Liver (tissue), 9 donors: Measurements from ENCODE around the gene FBXO28. TPM values are rescaled to one million over a fixed set of nuclear protein-coding genes. Genes with fewer than 3 reads are reported as not detected.

ENCODE experiments used
- DNase-seq: peaks from one replicate; pipeline ENCODE4 v3.0.0-alpha.2; 2017; ENCODE audit warnings: low spot score
- H3K27ac ChIP-seq, 2 donors: one replicate each; pipeline ENCODE4 v1.7.0; 2013; ENCODE audit warnings: inconsistent platforms in 2 of 2, low read length in 2 of 2, control low read depth in 1 of 2, low read depth in 1 of 2, mild to moderate bottlenecking in 1 of 2
- H3K27me3 ChIP-seq, 4 donors: one replicate each; pipeline versions ENCODE4 v1.6.1 to v1.7.0; 2013; ENCODE audit warnings: low read length in 3 of 4, inconsistent platforms in 1 of 4, mild to moderate bottlenecking in 1 of 4, moderate library complexity in 1 of 4; ENCODE audit not compliant: control insufficient read depth in 4 of 4, insufficient read depth in 4 of 4
- H3K36me3 ChIP-seq, 4 donors: one replicate each; pipeline versions ENCODE4 v1.6.1 to v1.7.0; 2013; ENCODE audit warnings: low read length in 3 of 4, mild to moderate bottlenecking in 3 of 4, low read depth in 1 of 4, moderate library complexity in 1 of 4; ENCODE audit not compliant: control insufficient read depth in 4 of 4, insufficient read depth in 3 of 4
- H3K4me1 ChIP-seq, 4 donors: one replicate each; pipeline versions ENCODE4 v1.6.1 to v1.7.0; 2013; ENCODE audit warnings: low read length in 3 of 4, mild to moderate bottlenecking in 3 of 4, moderate library complexity in 1 of 4; ENCODE audit not compliant: control insufficient read depth in 4 of 4, insufficient read depth in 4 of 4
- H3K4me3 ChIP-seq, 3 donors: one replicate each; pipeline versions ENCODE4 v1.6.1 to v1.7.0; 2013; ENCODE audit warnings: low read length in 3 of 3, control low read depth in 1 of 3, low read depth in 1 of 3, mild to moderate bottlenecking in 1 of 3
- H3K9ac ChIP-seq, 2 donors: one replicate each; pipeline ENCODE4 v1.7.0; 2013; ENCODE audit warnings: low read length in 2 of 2, mild to moderate bottlenecking in 2 of 2, moderate library complexity in 2 of 2, control low read depth in 1 of 2, low read depth in 1 of 2
- H3K9me3 ChIP-seq, 4 donors: one replicate each; pipeline versions ENCODE4 v1.6.1 to v1.7.0; 2013; ENCODE audit warnings: low read length in 3 of 4; ENCODE audit not compliant: control insufficient read depth in 4 of 4
- CTCF ChIP-seq: fragments of 150-350 bp; IDR thresholded peaks from 2 replicates; pipeline ENCODE4 v1.5.1; 2017; ENCODE audit warnings: improper control_type of control experiment, low read depth, low read length; ENCODE audit not compliant: missing input control
- EGR1 ChIP-seq, 2 donors: IDR thresholded peaks; 2 replicates each; pipeline ENCODE4 v1.6.1; 2016 to 2018; ENCODE audit warnings: antibody characterized with exemption in 2 of 2, low read depth in 2 of 2
- FOXA1 ChIP-seq: IDR thresholded peaks from 2 replicates; pipeline ENCODE4 v1.6.1; 2016; ENCODE audit warnings: antibody characterized with exemption
- HNF4G ChIP-seq: IDR thresholded peaks from 2 replicates; pipeline ENCODE4 v1.6.1; 2016; ENCODE audit warnings: antibody characterized with exemption
- JUND ChIP-seq, 2 donors: IDR thresholded peaks; 2 replicates each; pipeline ENCODE4 v1.6.1; 2016; ENCODE audit warnings: antibody characterized with exemption in 2 of 2
- REST ChIP-seq: IDR thresholded peaks from 2 replicates; pipeline ENCODE4 v1.6.1; 2016; ENCODE audit warnings: antibody characterized with exemption, mild to moderate bottlenecking
- RXRA ChIP-seq, 2 donors: IDR thresholded peaks; 2 replicates each; pipeline ENCODE4 v1.6.1; 2017 to 2018; ENCODE audit warnings: antibody characterized with exemption in 2 of 2, mild to moderate bottlenecking in 1 of 2
- TAF1 ChIP-seq: conservative IDR thresholded peaks from 2 replicates; pipeline ENCODE4 v1.6.1; 2016; ENCODE audit warnings: antibody characterized with exemption, mild to moderate bottlenecking
- YY1 ChIP-seq: IDR thresholded peaks from 2 replicates; pipeline ENCODE4 v1.6.1; 2016; ENCODE audit warnings: antibody characterized with exemption, mild to moderate bottlenecking
- ZBTB33 ChIP-seq: IDR thresholded peaks from 2 replicates; pipeline ENCODE4 v1.6.1; 2016; ENCODE audit warnings: antibody characterized with exemption
- WGBS: extraction: QIAGEN DNeasy Blood & Tissue Kit; methylation state at CpG from one replicate; pipeline ENCODE4 v1.1.7; 2013; 5-methylcytosine and 5-hydroxymethylcytosine counted together
- polyA plus RNA-seq, 2 donors: library from polyadenylated mRNA; stranded (reverse) in 1 of 2; unstranded in 1 of 2; fragments of 200-250 nt in 1 of 2; fragments of >200 nt in 1 of 2; fragmentation: Nextera tagmentation in 1 of 2; extraction: Ambion mirVana in 1 of 2; gene quantifications; one replicate each; pipeline versions ENCODE4 v1.2.1 to v1.2.3, GENCODE V29; 2013 to 2015
- total RNA-seq, 2 donors: library from RNA; depleted of rRNA; stranded (reverse); fragments of >200 nt; gene quantifications; one replicate each; pipeline ENCODE4 v1.2.3, GENCODE V29; 2014
- donor health status: healthy.
- donor health status: healthy.
- donor health status: healthy.
- donor health status: healthy.
- donor health status: healthy.

The FBXO28 gene
- total and polyA plus RNA-seq, 4 donors: 6.7 to 23.1 (median 13.1) TPM

GRCh38 chr1:224092111-224092510 is 21.8 kb upstream of the FBXO28 start:
- TF ChIP-seq HNF4G (no peak), RXRA (IDR thresholded peaks at IDR 0.05) (no peak), REST (no peak), YY1 (no peak), JUND (IDR thresholded peaks at IDR 0.05) (no peak), CTCF (no peak), TAF1 (no peak), FOXA1 (no peak)
- no peak overlapping the region for H3K4me3 ChIP-seq
- no peaks in the 10 kb centered on the region for H3K9me3 ChIP-seq
- 88% methylated on average over 1 of the region's 1 CpG for WGBS
- H3K4me1 ChIP-seq: no peaks in the 10 kb centered on the region
- no peak for DNase-seq
- H3K36me3 ChIP-seq: no peaks in the 10 kb centered on the region
- H3K9ac ChIP-seq: no peak overlapping the region
- H3K27ac ChIP-seq: no peak overlapping the region
- no peaks in the 10 kb centered on the region for H3K27me3 ChIP-seq

GRCh38 chr1:224092601-224093000 is 21.3 kb upstream of the FBXO28 start:
- Histone ChIP-seq H3K27ac (no peak overlapping the region), H3K9me3 (no peaks in the 10 kb centered on the region), H3K27me3 (no peaks in the 10 kb centered on the region), H3K36me3 (no peaks in the 10 kb centered on the region), H3K9ac (no peak overlapping the region), H3K4me1 (no peaks in the 10 kb centered on the region), H3K4me3 (no peak overlapping the region)
- DNase-seq: no peak
- WGBS: 79% methylated on average over 2 of the region's 2 CpGs
- TF ChIP-seq ZBTB33 (no peak), TAF1 (no peak), JUND (IDR thresholded peaks at IDR 0.05) (no peak), EGR1 (IDR thresholded peaks at IDR 0.05; ENCODE audit: low read depth in 2 of 2) (no peak), REST (no peak)
